Measurements from ENCODE around the gene HMGA1. TPM values are rescaled to one million over a fixed set of nuclear protein-coding genes. Genes with fewer than 3 reads are reported as not detected.

The HMGA1 gene
- total and polyA plus RNA-seq, 2 experiments from 2014 or later, result 243 to 332 TPM

GRCh38 chr6:34226066-34226465 lies 10.6 kb upstream of the HMGA1 start:
- peaks cover 12% of the 10 kb centered on the region for H3K4me1 ChIP-seq (ENCODE audit: insufficient read depth)
- 0 out of 2 replicates have a peak, but pooled peaks cover 4% of the 10 kb centered on the region for H3F3A ChIP-seq (ENCODE audit: insufficient read depth)
- H3K4me3 ChIP-seq, result no peak overlapping the region
- no peak overlapping the region for H2AFZ ChIP-seq
- H4K20me1 ChIP-seq (ENCODE audit: insufficient read depth), result no peaks in the 10 kb centered on the region
- no peaks in the 10 kb centered on the region for H3K9me2 ChIP-seq (ENCODE audit: insufficient read depth)
- H3K27me3 ChIP-seq (replicated peaks; ENCODE audit: insufficient read depth), result no peaks in the 10 kb centered on the region
- no peak overlapping the region for H3K9ac ChIP-seq
- TF ChIP-seq EZH2phosphoT487 (IDR thresholded peaks at IDR 0.05; ENCODE audit: insufficient read depth, low read depth) (no peak), EZH2 (IDR thresholded peaks at IDR 0.05; ENCODE audit: insufficient read depth, poor library complexity, severe bottlenecking) (no peak)
- H3K9me3 ChIP-seq (ENCODE audit: low read depth), result no peaks in the 10 kb centered on the region
- no peak overlapping the region for H3K4me2 ChIP-seq (ENCODE audit: unreplicated experiment)
- whole genome bisulfite sequencing, 2 experiments (ENCODE audit: low coverage in 1 of 2, low lambda C conversion rate in 2 of 2, missing lambda C conversion rate in 2 of 2), result 79 to 94% methylated on average over 6 to 7 of the region's 7 CpGs
- H3K27ac ChIP-seq, result no peak overlapping the region
- DNase-seq, result no peak
- in situ Hi-C loops (cut with MboI), result no loop called here
- no peaks in the 10 kb centered on the region for H3K36me3 ChIP-seq (ENCODE audit: low read depth)
- no peaks in the 10 kb centered on the region for H3K79me2 ChIP-seq (ENCODE audit: insufficient read depth)

- no peak for DNase-seq
- Histone ChIP-seq H3K4me1 (ENCODE audit: insufficient read depth) (peaks cover 12% of the 10 kb centered on the region), H3K9me2 (ENCODE audit: insufficient read depth) (no peaks in the 10 kb centered on the region), H3K79me2 (ENCODE audit: insufficient read depth) (no peaks in the 10 kb centered on the region), H3K36me3 (ENCODE audit: low read depth) (no peaks in the 10 kb centered on the region), H4K20me1 (ENCODE audit: insufficient read depth) (no peaks in the 10 kb centered on the region), H3K27me3 (replicated peaks; ENCODE audit: insufficient read depth) (no peaks in the 10 kb centered on the region), H3K27ac (no peak overlapping the region), H2AFZ (no peak overlapping the region), H3K9ac (no peak overlapping the region), H3K9me3 (ENCODE audit: low read depth) (no peaks in the 10 kb centered on the region), H3F3A (ENCODE audit: insufficient read depth) (0 out of 2 replicates have a peak, but pooled peaks cover 8% of the 10 kb centered on the region), H3K4me3 (no peak overlapping the region), H3K4me2 (ENCODE audit: unreplicated experiment) (no peak overlapping the region)
- TF ChIP-seq EZH2 (IDR thresholded peaks at IDR 0.05; ENCODE audit: insufficient read depth, poor library complexity, severe bottlenecking) (no peak), EZH2phosphoT487 (IDR thresholded peaks at IDR 0.05; ENCODE audit: insufficient read depth, low read depth) (no peak)
- in situ Hi-C loops (cut with MboI), result no loop called here
- WGBS, 2 experiments (ENCODE audit: low coverage in 1 of 2, low lambda C conversion rate in 2 of 2, missing lambda C conversion rate in 2 of 2), result 91 to 95% methylated on average over 13 to 15 of the region's 15 CpGs
Observed at GRCh38 chr6:34226731-34227586, 9.7 kb upstream of the HMGA1 start.

GRCh38 chr6:34227761-34228421 lies 8.8 kb upstream of the HMGA1 start:
- Histone ChIP-seq H3F3A (ENCODE audit: insufficient read depth) (0 out of 2 replicates have a peak, but pooled peaks cover 8% of the 10 kb centered on the region), H3K9ac (no peak overlapping the region), H4K20me1 (ENCODE audit: insufficient read depth) (no peaks in the 10 kb centered on the region), H3K27me3 (replicated peaks; ENCODE audit: insufficient read depth) (no peaks in the 10 kb centered on the region), H3K4me3 (no peak overlapping the region), H3K36me3 (ENCODE audit: low read depth) (no peaks in the 10 kb centered on the region), H3K79me2 (ENCODE audit: insufficient read depth) (no peaks in the 10 kb centered on the region), H2AFZ (no peak overlapping the region), H3K4me2 (ENCODE audit: unreplicated experiment) (no peak overlapping the region), H3K9me2 (ENCODE audit: insufficient read depth) (no peaks in the 10 kb centered on the region), H3K27ac (no peak overlapping the region), H3K4me1 (ENCODE audit: insufficient read depth) (peaks cover 12% of the 10 kb centered on the region), H3K9me3 (ENCODE audit: low read depth) (no peaks in the 10 kb centered on the region)
- in situ Hi-C loops (cut with MboI), result no loop called here
- no peak for TF ChIP-seq EZH2phosphoT487 (IDR thresholded peaks at IDR 0.05; ENCODE audit: insufficient read depth, low read depth)
- 94 to 96% methylated on average over 16 of the region's 16 CpGs for WGBS, 2 experiments (ENCODE audit: low coverage in 1 of 2, low lambda C conversion rate in 2 of 2, missing lambda C conversion rate in 2 of 2)
- no peak for DNase-seq

GRCh38 chr6:34229877-34230276 lies 6.8 kb upstream of the HMGA1 start:
- in situ Hi-C loops (cut with MboI), result no loop called here
- 93 to 96% methylated on average over 5 to 8 of the region's 8 CpGs for WGBS, 2 experiments (ENCODE audit: low coverage in 1 of 2, low lambda C conversion rate in 2 of 2, missing lambda C conversion rate in 2 of 2)
- H3K9ac ChIP-seq, result no peak overlapping the region

More at GRCh38 chr6:34229877-34230276, 6.8 kb upstream of the HMGA1 start:
- no peak for DNase-seq
- no peak overlapping the region for H3K4me2 ChIP-seq (ENCODE audit: unreplicated experiment)
- H4K20me1 ChIP-seq (ENCODE audit: insufficient read depth), result no peaks in the 10 kb centered on the region
- H3K4me1 ChIP-seq (ENCODE audit: insufficient read depth), result 0 out of 2 replicates have a peak, but pooled peaks cover 8% of the 10 kb centered on the region
- no peak overlapping the region for H3K4me3 ChIP-seq
- no peaks in the 10 kb centered on the region for H3K27me3 ChIP-seq (replicated peaks; ENCODE audit: insufficient read depth)
- TF ChIP-seq EZH2phosphoT487 (IDR thresholded peaks at IDR 0.05; ENCODE audit: insufficient read depth, low read depth), result no peak
- H3K27ac ChIP-seq, result no peak overlapping the region
- H3K9me2 ChIP-seq (ENCODE audit: insufficient read depth), result no peaks in the 10 kb centered on the region
- H3K36me3 ChIP-seq (ENCODE audit: low read depth), result no peaks in the 10 kb centered on the region
- peaks cover 16% of the 10 kb centered on the region; the same call in 1 of the 2 replicates for H3F3A ChIP-seq (ENCODE audit: insufficient read depth)
- H2AFZ ChIP-seq, result no peak overlapping the region
- H3K9me3 ChIP-seq (ENCODE audit: low read depth), result no peaks in the 10 kb centered on the region
- H3K79me2 ChIP-seq (ENCODE audit: insufficient read depth), result no peaks in the 10 kb centered on the region
